WTC11 (cell line): ENCODE results near the gene AGBL5. TPM values are rescaled to one million over a fixed set of nuclear protein-coding genes. Genes with fewer than 3 reads are reported as not detected.
A peak's percentile ranks its signal among the peaks of the same experiment; 100 is the strongest.

Experiments
- ATAC-seq: fragments of 200-7000 bp; cut with Tn5 transposase; 2 replicates; pipeline ENCODE4 v1.10.0; 2021; ENCODE audit warnings: mild to moderate bottlenecking, moderate library complexity
- CTCF ChIA-PET: fragments of 300-600 bp; sonication (Branson Sonifier 250); formaldehyde crosslinking; loops from one replicate; lab custom pipeline; 2021; ENCODE audit warnings: antibody characterized with exemption; lab: Charles Lee
- POLR2A ChIA-PET: fragments of 350-600 bp; sonication (Branson Sonifier 250); formaldehyde crosslinking; loops from one replicate; lab custom pipeline; 2021; ENCODE audit warnings: antibody characterized with exemption; lab: Charles Lee
- DNase-seq: peaks from one replicate; pipeline ENCODE4 v3.0.0; 2021; ENCODE audit warnings: low spot score
- H3K27ac Mint-ChIP-seq: 2 replicates; pipeline ENCODE4 v1.8.0; 2021; ENCODE audit warnings: mixed read lengths
- H3K27me3 Mint-ChIP-seq: 2 replicates; pipeline ENCODE4 v1.8.0; 2021; ENCODE audit warnings: low read depth, mild to moderate bottlenecking, moderate library complexity, mixed read lengths
- H3K36me3 Mint-ChIP-seq: 2 replicates; pipeline ENCODE4 v1.8.0; 2021; ENCODE audit warnings: mixed read lengths
- H3K4me1 Mint-ChIP-seq: 2 replicates; pipeline ENCODE4 v1.8.0; 2022; ENCODE audit warnings: mixed read lengths
- H3K4me3 Mint-ChIP-seq: 2 replicates; pipeline ENCODE4 v1.8.0; 2021; ENCODE audit warnings: mild to moderate bottlenecking, moderate library complexity, mixed read lengths
- H3K9me3 Mint-ChIP-seq: 2 replicates; pipeline ENCODE4 v1.8.0; 2021; ENCODE audit warnings: mixed read lengths
- CTCF ChIP-seq: fragments of 200-600 bp; IDR thresholded peaks from 2 replicates; pipeline ENCODE4 v1.8.0; 2022; ENCODE audit warnings: antibody characterized with exemption
- E2F1 ChIP-seq: sonication (generic); formaldehyde crosslinking; IDR thresholded peaks from 2 replicates; pipeline ENCODE4 v1.8.0; 2022; ENCODE audit warnings: mild to moderate bottlenecking, missing genetic modification reagents
- ESRRA ChIP-seq: sonication (generic); formaldehyde crosslinking; IDR thresholded peaks from 2 replicates; pipeline ENCODE4 v1.8.1; 2022; ENCODE audit warnings: mild to moderate bottlenecking, missing genetic modification reagents, borderline replicate concordance
- FOXK1 ChIP-seq: sonication (generic); formaldehyde crosslinking; IDR thresholded peaks from 2 replicates; pipeline ENCODE4 v1.8.0; 2022; ENCODE audit warnings: mild to moderate bottlenecking, moderate library complexity, missing genetic modification reagents
- GABPB1 ChIP-seq: sonication (generic); formaldehyde crosslinking; IDR thresholded peaks from 2 replicates; pipeline ENCODE4 v1.8.1; 2023; ENCODE audit warnings: mild to moderate bottlenecking, missing genetic modification reagents
- JAZF1 ChIP-seq: fragments of 250-450 bp; sonication (Bioruptor Pico); IDR thresholded peaks from 2 replicates; pipeline ENCODE4 v1.9.0; 2021; ENCODE audit warnings: moderate library complexity, mild to moderate bottlenecking, inconsistent platforms
- KAT7 ChIP-seq: sonication (generic); formaldehyde crosslinking; IDR thresholded peaks from 2 replicates; pipeline ENCODE4 v1.8.1; 2023; ENCODE audit warnings: missing genetic modification reagents, mild to moderate bottlenecking, borderline replicate concordance
- MLX ChIP-seq: sonication (generic); formaldehyde crosslinking; IDR thresholded peaks from 2 replicates; pipeline ENCODE4 v1.8.1; 2023; ENCODE audit warnings: mild to moderate bottlenecking, missing genetic modification reagents, moderate library complexity
- NFATC4 ChIP-seq: fragments of 250-450 bp; sonication (Bioruptor Pico); IDR thresholded peaks from 2 replicates; pipeline ENCODE4 v1.9.0; 2021; ENCODE audit warnings: mild to moderate bottlenecking
- NFYB ChIP-seq: sonication (generic); formaldehyde crosslinking; conservative IDR thresholded peaks from 2 replicates; pipeline ENCODE4 v1.8.0; 2022; ENCODE audit warnings: low read depth, missing genetic modification reagents
- OVOL2 ChIP-seq: fragments of 250-450 bp; sonication (Bioruptor Pico); IDR thresholded peaks from 2 replicates; pipeline ENCODE4 v1.9.0; 2021; ENCODE audit warnings: mild to moderate bottlenecking, borderline replicate concordance
- PREB ChIP-seq: sonication (generic); formaldehyde crosslinking; IDR thresholded peaks from 2 replicates; pipeline ENCODE4 v1.8.1; 2022; ENCODE audit warnings: mild to moderate bottlenecking, missing genetic modification reagents, moderate library complexity, borderline replicate concordance
- PRRX2 ChIP-seq: fragments of 250-450 bp; sonication (Bioruptor Pico); IDR thresholded peaks from 2 replicates; pipeline ENCODE4 v1.8.0; 2021; ENCODE audit warnings: mild to moderate bottlenecking
- SMAD3 ChIP-seq: sonication (generic); formaldehyde crosslinking; IDR thresholded peaks from 2 replicates; pipeline ENCODE4 v1.8.0; 2022; ENCODE audit warnings: missing genetic modification reagents, mild to moderate bottlenecking, borderline replicate concordance
- TEAD4 ChIP-seq: sonication (generic); formaldehyde crosslinking; IDR thresholded peaks from 2 replicates; pipeline ENCODE4 v1.8.0; 2022; ENCODE audit warnings: mild to moderate bottlenecking, missing genetic modification reagents
- ZNF263 ChIP-seq: sonication (generic); formaldehyde crosslinking; IDR thresholded peaks from 2 replicates; pipeline ENCODE4 v1.8.1; 2022; ENCODE audit warnings: low read depth, mild to moderate bottlenecking, moderate library complexity, missing genetic modification reagents
- ZNF317 ChIP-seq: sonication (generic); formaldehyde crosslinking; IDR thresholded peaks from 2 replicates; pipeline ENCODE4 v1.8.1; 2023; ENCODE audit warnings: low read depth, mild to moderate bottlenecking, moderate library complexity, missing genetic modification reagents, borderline replicate concordance
- ZNF423 ChIP-seq: fragments of 250-450 bp; sonication (Bioruptor Pico); IDR thresholded peaks from 2 replicates; pipeline ENCODE4 v2.1.2; 2022; ENCODE audit warnings: mild to moderate bottlenecking, moderate library complexity
- total RNA-seq: library from RNA; stranded (reverse); gene quantifications from 3 replicates; pipeline ENCODE4 v1.2.3, GENCODE V29; 2021

Gene AGBL5
- total RNA-seq, 1 experiment from 2014 or later: 43.0 TPM

GRCh38 chr2:27023740-27024139 lies 27.7 kb upstream of the AGBL5 start:
- H3K36me3 Mint-ChIP-seq: peaks cover 2% of the 10 kb centered on the region; the same call in 1 of the 2 replicates
- CTCF ChIA-PET: interaction anchor here (0.5 to 6.3 kb wide), 35 partner anchors 9 to 417 kb away, joined by 3 to 161 read pairs (median 6); partner anchors contain the start of genes AGBL5, DPYSL5, KHK and OST4
- no peaks in the 10 kb centered on the region for H3K27me3 Mint-ChIP-seq
- H3K4me1 Mint-ChIP-seq: peaks cover 6% of the 10 kb centered on the region
- no peak for DNase-seq
- H3K9me3 Mint-ChIP-seq: no peaks in the 10 kb centered on the region
- H3K4me3 Mint-ChIP-seq: no peak overlapping the region
- no peak for ATAC-seq
- POLR2A ChIA-PET: interaction anchor here (1.0 to 1.1 kb wide), 2 partner anchors 10 to 175 kb away, joined by 3 to 4 read pairs; partner anchors contain the start of gene TMEM214
- no peak overlapping the region for H3K27ac Mint-ChIP-seq
- TF ChIP-seq TEAD4 (CRISPR knock-in tag): no peak
- no peak for TF ChIP-seq FOXK1
- TF ChIP-seq KAT7 (CRISPR knock-in tag): no peak
- TF ChIP-seq ZNF317 (CRISPR knock-in tag): no peak
- no peak for TF ChIP-seq MLX (CRISPR knock-in tag)
- TF ChIP-seq, all 79 proteins: peak for 0

GRCh38 chr2:27024188-27024587 lies 27.3 kb upstream of the AGBL5 start:
- Mint-ChIP-seq H3K9me3 (no peaks in the 10 kb centered on the region), H3K36me3 (peaks cover 3% of the 10 kb centered on the region; the same call in 1 of the 2 replicates), H3K4me3 (no peak overlapping the region), H3K4me1 (peaks cover 6% of the 10 kb centered on the region), H3K27me3 (no peaks in the 10 kb centered on the region), H3K27ac (no peak overlapping the region)
- POLR2A ChIA-PET: interaction anchor here (0.7 to 1.1 kb wide), 3 partner anchors 7 to 175 kb away, joined by 3 to 8 read pairs (median 4); partner anchors contain the start of gene TMEM214
- CTCF ChIA-PET: interaction anchor here (0.5 to 6.3 kb wide), 56 partner anchors 8 to 418 kb away, joined by 3 to 161 read pairs (median 5); partner anchors contain the start of genes AGBL5, DPYSL5, KHK and OST4
- TF ChIP-seq ZNF423 (CRISPR knock-in tag): peak; percentile 37; the same call in 1 of the 2 replicates
- TF ChIP-seq OVOL2: no peak
- peak; percentile 44; the same call in 1 of the 2 replicates for TF ChIP-seq CTCF
- peak; percentile 83 for ATAC-seq
- DNase-seq: peak; percentile 87

GRCh38 chr2:27024812-27025211 lies 26.7 kb upstream of the AGBL5 start:
- Mint-ChIP-seq H3K27me3 (no peaks in the 10 kb centered on the region), H3K27ac (no peak overlapping the region; the same call in 1 of the 2 replicates), H3K36me3 (peaks cover 7% of the 10 kb centered on the region; the same call in 1 of the 2 replicates), H3K4me3 (no peak overlapping the region), H3K4me1 (peaks cover 6% of the 10 kb centered on the region), H3K9me3 (no peaks in the 10 kb centered on the region)
- peak; percentile 54 for ATAC-seq
- TF ChIP-seq GABPB1 (no peak), ESRRA (no peak), ZNF263 (CRISPR knock-in tag) (no peak), NFYB (CRISPR knock-in tag) (no peak), JAZF1 (no peak)
- CTCF ChIA-PET: interaction anchor here (0.6 to 6.3 kb wide), 55 partner anchors 8 to 418 kb away, joined by 3 to 161 read pairs (median 5); partner anchors contain the start of genes AGBL5, DPYSL5, KHK and OST4
- DNase-seq: peak; percentile 45
- POLR2A ChIA-PET: interaction anchor here (0.7 to 1.1 kb wide), 3 partner anchors 8 to 176 kb away, joined by 3 to 8 read pairs (median 4); partner anchors contain the start of gene TMEM214

GRCh38 chr2:27025281-27025800 lies 26.1 kb upstream of the AGBL5 start:
- Mint-ChIP-seq H3K36me3 (peaks cover 7% of the 10 kb centered on the region; the same call in 1 of the 2 replicates), H3K4me3 (no peak overlapping the region), H3K27me3 (no peaks in the 10 kb centered on the region), H3K4me1 (peaks cover 6% of the 10 kb centered on the region), H3K27ac (no peak overlapping the region; the same call in 1 of the 2 replicates), H3K9me3 (no peaks in the 10 kb centered on the region)
- TF ChIP-seq SMAD3 (CRISPR knock-in tag) (no peak), PRRX2 (CRISPR knock-in tag) (no peak), TEAD4 (CRISPR knock-in tag) (no peak), PREB (no peak), NFATC4 (CRISPR knock-in tag) (no peak), ESRRA (no peak), E2F1 (no peak)
- ATAC-seq: no peak
- DNase-seq: no peak
- CTCF ChIA-PET: interaction anchor here (0.6 to 6.3 kb wide), 30 partner anchors 8 to 410 kb away, joined by 3 to 161 read pairs (median 10); partner anchors contain the start of genes AGBL5, DPYSL5, KHK and OST4
- POLR2A ChIA-PET: no interaction called here
